H1 (cell line): Measurements from ENCODE around the gene ITPKC. TPM values are rescaled to one million over a fixed set of nuclear protein-coding genes. Genes with fewer than 3 reads are reported as not detected.

Source experiments
- CHD1 ChIP-seq: IDR thresholded peaks from 2 replicates; pipeline ENCODE4 v1.6.1; 2012; ENCODE audit warnings: low read depth, low read length, improper control_type of control experiment
- CHD2 ChIP-seq: IDR thresholded peaks from 2 replicates; pipeline ENCODE4 v1.6.1; 2012; ENCODE audit warnings: low read length, improper control_type of control experiment
- EGR1 ChIP-seq: IDR thresholded peaks from 2 replicates; pipeline ENCODE4 v1.6.1; 2011; ENCODE audit warnings: low read depth, low read length, borderline replicate concordance
- HDAC6 ChIP-seq: IDR thresholded peaks from one replicate; pipeline ENCODE4 v1.7.1; 2012; ENCODE audit warnings: low read depth, mild to moderate bottlenecking, inconsistent platforms, low read length, moderate library complexity
- JUN ChIP-seq: IDR thresholded peaks from 2 replicates; pipeline ENCODE4 v1.6.1; 2011; ENCODE audit warnings: low read depth, mild to moderate bottlenecking, improper control_type of control experiment, low read length
- KDM4A ChIP-seq: IDR thresholded peaks from one replicate; pipeline ENCODE4 v1.7.1; 2012; ENCODE audit warnings: low read depth, mild to moderate bottlenecking, moderate library complexity, low read length, inconsistent platforms; ENCODE audit not compliant: severe bottlenecking
- KDM5A ChIP-seq: fragments of 200-600 bp; IDR thresholded peaks from 2 replicates; pipeline ENCODE4 v1.7.1; 2012; ENCODE audit warnings: mild to moderate bottlenecking, low read length, inconsistent platforms, mixed read lengths
- POU5F1 ChIP-seq: IDR thresholded peaks from 2 replicates; pipeline ENCODE4 v1.6.1; 2011; ENCODE audit warnings: low read depth, mild to moderate bottlenecking, low read length, moderate library complexity
- SIN3A ChIP-seq, 2 experiments: IDR thresholded peaks in 1 of 2; conservative IDR thresholded peaks in 1 of 2; 2 replicates each; pipeline ENCODE4 v1.6.1; 2011 to 2012; ENCODE audit warnings: low read length in 2 of 2, improper control_type of control experiment in 1 of 2, low read depth in 1 of 2, mild to moderate bottlenecking in 1 of 2
- SP4 ChIP-seq: IDR thresholded peaks from 2 replicates; pipeline ENCODE4 v1.6.1; 2012; ENCODE audit warnings: low read length, inconsistent platforms
- SUZ12 ChIP-seq: fragments of 200-600 bp; sonication (generic); IDR thresholded peaks from 2 replicates; pipeline ENCODE4 v1.6.1; 2012; ENCODE audit warnings: mild to moderate bottlenecking, inconsistent platforms, low read length, moderate library complexity, mixed read lengths
- polyA plus RNA-seq, 7 experiments: library from polyadenylated mRNA; depleted of rRNA in 3 of 7; stranded (reverse) in 5 of 7; unstranded in 2 of 7; fragments of >200 nt in 5 of 7; fragments of 200-250 nt in 2 of 7; gene quantifications; 1 replicate in 5 of 7; 2 replicates in 1 of 7; 4 replicates in 1 of 7; pipeline versions ENCODE4 v1.2.1 to v1.2.3, GENCODE V29; 2011 to 2013; ENCODE audit warnings: missing spikeins in 2 of 7, mixed read lengths in 2 of 7
- total RNA-seq: library from RNA; stranded (reverse); fragmentation: NEBNext Ultra II Directional; extraction: Animal tissue kit (Norgen Biotek cat#: 25700); gene quantifications from 2 replicates; pipeline ENCODE4 v1.2.1, GENCODE V29; 2021
- TF ChIP-seq, protein P1 (sequence below): fragments of 300-600 bp; sonication (generic); IDR thresholded peaks from 2 replicates; pipeline ENCODE4 v1.7.1; 2012; ENCODE audit warnings: low read length, moderate library complexity, mild to moderate bottlenecking, inconsistent platforms; ENCODE audit not compliant: insufficient replicate concordance
- TF ChIP-seq, protein P2 (sequence below): IDR thresholded peaks from 2 replicates; pipeline ENCODE4 v1.6.1; 2012; ENCODE audit warnings: inconsistent platforms

ITPKC gene
- total and polyA plus RNA-seq, 2 of the 8 experiments (the other 6 are each of a cell fraction or from before 2014, with no cell fraction given): 5.2 to 8.9 TPM

DNA sequence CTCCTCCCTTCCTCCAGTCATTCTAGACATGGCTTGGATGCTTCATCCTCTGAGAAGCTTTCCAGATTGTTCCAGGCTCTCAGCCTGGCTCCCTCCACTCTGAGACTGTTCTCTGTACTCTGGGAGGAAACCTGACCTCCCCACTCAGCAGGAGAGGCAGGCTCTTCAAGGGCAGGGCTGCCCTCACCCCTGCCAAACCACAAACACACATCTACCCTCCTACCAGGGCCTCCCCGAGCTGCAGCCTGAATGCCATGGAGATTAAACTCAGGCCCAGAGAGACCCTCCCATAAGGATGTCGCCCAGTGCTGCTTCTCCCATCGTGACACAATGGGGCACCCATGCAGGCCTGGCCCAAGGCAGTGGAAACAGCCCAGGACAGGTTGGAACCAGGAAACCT lies 42.6 kb upstream of the ITPKC start (continued):
- TF ChIP-seq, protein P1, sequence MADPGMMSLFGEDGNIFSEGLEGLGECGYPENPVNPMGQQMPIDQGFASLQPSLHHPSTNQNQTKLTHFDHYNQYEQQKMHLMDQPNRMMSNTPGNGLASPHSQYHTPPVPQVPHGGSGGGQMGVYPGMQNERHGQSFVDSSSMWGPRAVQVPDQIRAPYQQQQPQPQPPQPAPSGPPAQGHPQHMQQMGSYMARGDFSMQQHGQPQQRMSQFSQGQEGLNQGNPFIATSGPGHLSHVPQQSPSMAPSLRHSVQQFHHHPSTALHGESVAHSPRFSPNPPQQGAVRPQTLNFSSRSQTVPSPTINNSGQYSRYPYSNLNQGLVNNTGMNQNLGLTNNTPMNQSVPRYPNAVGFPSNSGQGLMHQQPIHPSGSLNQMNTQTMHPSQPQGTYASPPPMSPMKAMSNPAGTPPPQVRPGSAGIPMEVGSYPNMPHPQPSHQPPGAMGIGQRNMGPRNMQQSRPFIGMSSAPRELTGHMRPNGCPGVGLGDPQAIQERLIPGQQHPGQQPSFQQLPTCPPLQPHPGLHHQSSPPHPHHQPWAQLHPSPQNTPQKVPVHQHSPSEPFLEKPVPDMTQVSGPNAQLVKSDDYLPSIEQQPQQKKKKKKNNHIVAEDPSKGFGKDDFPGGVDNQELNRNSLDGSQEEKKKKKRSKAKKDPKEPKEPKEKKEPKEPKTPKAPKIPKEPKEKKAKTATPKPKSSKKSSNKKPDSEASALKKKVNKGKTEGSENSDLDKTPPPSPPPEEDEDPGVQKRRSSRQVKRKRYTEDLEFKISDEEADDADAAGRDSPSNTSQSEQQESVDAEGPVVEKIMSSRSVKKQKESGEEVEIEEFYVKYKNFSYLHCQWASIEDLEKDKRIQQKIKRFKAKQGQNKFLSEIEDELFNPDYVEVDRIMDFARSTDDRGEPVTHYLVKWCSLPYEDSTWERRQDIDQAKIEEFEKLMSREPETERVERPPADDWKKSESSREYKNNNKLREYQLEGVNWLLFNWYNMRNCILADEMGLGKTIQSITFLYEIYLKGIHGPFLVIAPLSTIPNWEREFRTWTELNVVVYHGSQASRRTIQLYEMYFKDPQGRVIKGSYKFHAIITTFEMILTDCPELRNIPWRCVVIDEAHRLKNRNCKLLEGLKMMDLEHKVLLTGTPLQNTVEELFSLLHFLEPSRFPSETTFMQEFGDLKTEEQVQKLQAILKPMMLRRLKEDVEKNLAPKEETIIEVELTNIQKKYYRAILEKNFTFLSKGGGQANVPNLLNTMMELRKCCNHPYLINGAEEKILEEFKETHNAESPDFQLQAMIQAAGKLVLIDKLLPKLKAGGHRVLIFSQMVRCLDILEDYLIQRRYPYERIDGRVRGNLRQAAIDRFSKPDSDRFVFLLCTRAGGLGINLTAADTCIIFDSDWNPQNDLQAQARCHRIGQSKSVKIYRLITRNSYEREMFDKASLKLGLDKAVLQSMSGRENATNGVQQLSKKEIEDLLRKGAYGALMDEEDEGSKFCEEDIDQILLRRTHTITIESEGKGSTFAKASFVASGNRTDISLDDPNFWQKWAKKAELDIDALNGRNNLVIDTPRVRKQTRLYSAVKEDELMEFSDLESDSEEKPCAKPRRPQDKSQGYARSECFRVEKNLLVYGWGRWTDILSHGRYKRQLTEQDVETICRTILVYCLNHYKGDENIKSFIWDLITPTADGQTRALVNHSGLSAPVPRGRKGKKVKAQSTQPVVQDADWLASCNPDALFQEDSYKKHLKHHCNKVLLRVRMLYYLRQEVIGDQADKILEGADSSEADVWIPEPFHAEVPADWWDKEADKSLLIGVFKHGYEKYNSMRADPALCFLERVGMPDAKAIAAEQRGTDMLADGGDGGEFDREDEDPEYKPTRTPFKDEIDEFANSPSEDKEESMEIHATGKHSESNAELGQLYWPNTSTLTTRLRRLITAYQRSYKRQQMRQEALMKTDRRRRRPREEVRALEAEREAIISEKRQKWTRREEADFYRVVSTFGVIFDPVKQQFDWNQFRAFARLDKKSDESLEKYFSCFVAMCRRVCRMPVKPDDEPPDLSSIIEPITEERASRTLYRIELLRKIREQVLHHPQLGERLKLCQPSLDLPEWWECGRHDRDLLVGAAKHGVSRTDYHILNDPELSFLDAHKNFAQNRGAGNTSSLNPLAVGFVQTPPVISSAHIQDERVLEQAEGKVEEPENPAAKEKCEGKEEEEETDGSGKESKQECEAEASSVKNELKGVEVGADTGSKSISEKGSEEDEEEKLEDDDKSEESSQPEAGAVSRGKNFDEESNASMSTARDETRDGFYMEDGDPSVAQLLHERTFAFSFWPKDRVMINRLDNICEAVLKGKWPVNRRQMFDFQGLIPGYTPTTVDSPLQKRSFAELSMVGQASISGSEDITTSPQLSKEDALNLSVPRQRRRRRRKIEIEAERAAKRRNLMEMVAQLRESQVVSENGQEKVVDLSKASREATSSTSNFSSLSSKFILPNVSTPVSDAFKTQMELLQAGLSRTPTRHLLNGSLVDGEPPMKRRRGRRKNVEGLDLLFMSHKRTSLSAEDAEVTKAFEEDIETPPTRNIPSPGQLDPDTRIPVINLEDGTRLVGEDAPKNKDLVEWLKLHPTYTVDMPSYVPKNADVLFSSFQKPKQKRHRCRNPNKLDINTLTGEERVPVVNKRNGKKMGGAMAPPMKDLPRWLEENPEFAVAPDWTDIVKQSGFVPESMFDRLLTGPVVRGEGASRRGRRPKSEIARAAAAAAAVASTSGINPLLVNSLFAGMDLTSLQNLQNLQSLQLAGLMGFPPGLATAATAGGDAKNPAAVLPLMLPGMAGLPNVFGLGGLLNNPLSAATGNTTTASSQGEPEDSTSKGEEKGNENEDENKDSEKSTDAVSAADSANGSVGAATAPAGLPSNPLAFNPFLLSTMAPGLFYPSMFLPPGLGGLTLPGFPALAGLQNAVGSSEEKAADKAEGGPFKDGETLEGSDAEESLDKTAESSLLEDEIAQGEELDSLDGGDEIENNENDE: no peak
- no peak for TF ChIP-seq CHD2
- TF ChIP-seq SUZ12: no peak
- TF ChIP-seq POU5F1: no peak
- TF ChIP-seq, protein P2, sequence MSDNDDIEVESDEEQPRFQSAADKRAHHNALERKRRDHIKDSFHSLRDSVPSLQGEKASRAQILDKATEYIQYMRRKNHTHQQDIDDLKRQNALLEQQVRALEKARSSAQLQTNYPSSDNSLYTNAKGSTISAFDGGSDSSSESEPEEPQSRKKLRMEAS: no peak
- no peak for TF ChIP-seq KDM5A
- TF ChIP-seq CHD1: no peak
- TF ChIP-seq KDM4A: no peak
- TF ChIP-seq HDAC6: no peak
- TF ChIP-seq JUN: no peak
- no peak for TF ChIP-seq EGR1
- no peak for TF ChIP-seq SIN3A (conservative IDR thresholded peaks at IDR 0.05 in 1 of 2, IDR thresholded peaks at IDR 0.05 in 1 of 2; ENCODE audit: low read depth in 1 of 2, low read length in 2 of 2)
- no peak for TF ChIP-seq SP4
